ENCODE measurements around the gene NECTIN3. TPM values are rescaled to one million over a fixed set of nuclear protein-coding genes. Genes with fewer than 3 reads are reported as not detected.

The NECTIN3 gene, protein sequence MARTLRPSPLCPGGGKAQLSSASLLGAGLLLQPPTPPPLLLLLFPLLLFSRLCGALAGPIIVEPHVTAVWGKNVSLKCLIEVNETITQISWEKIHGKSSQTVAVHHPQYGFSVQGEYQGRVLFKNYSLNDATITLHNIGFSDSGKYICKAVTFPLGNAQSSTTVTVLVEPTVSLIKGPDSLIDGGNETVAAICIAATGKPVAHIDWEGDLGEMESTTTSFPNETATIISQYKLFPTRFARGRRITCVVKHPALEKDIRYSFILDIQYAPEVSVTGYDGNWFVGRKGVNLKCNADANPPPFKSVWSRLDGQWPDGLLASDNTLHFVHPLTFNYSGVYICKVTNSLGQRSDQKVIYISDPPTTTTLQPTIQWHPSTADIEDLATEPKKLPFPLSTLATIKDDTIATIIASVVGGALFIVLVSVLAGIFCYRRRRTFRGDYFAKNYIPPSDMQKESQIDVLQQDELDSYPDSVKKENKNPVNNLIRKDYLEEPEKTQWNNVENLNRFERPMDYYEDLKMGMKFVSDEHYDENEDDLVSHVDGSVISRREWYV
- 66.6 and 76.6 TPM in 2 replicates for total RNA-seq (2014; rRNA removed; shearing (Covaris generic))

DNA sequence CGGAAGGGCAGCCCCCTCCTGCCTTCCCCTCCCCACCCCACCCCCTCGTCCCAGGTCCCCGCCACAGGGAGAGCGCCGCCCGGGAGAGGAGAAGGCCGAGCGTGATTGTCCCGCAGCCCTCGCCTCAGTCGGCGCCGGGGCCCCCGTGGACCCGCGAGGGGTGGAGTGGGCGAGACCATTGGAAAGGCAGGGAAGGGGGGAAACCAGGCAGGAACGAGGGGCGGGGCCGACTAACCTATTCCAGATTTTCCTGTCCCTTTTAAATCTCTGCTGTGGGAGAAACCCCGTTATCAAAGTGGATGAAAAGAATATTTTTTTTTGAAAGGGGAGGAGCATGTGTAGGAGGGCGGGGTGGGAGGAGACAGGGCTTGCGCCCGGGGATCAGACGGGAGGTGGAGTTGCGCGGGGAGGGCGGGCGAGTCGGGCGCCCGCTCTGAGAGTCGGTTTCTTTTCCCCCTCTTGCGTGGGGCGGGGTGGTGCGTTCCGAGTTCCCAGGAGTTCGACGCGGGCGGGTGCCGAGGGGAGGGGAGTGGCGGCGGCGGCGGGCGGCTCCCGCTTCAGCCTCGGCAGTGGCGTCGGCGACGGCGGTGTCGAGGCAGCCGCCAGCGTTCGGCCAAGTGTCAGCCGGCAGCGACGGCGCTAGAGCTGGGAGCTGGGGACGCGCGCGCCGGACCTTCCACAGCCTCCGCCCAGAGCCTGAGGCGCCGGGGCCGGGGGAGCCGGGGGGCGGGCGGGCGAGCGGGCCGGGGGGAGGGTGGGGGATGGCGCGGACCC, at the start of gene NECTIN3:
Gene NECTIN3, plus strand, starts transcription at position 560 of the 774 bp plus-strand sequence. Its CDS starts 202 bp downstream, at position 762.
- DNase-seq (ENCODE audit: low read depth) = peak; percentile 99

DNA sequence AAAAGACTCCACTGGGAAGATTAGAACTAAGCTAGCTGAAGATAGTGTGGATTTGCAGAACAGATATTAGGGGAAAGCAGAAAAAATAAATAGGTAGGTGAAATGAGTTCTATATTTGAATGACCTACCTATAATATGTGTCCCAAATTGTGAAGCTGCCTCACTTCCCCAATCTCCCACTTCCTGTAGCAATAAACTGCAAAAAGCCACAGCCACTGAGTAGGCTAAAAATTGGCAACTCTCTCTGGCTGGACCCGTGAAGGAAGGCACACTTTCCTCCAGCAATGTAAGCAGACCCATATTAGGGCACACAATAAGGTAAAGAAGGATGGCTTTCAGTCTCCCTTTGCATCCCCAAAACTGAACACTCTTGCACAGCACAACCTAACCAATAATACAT, 43.7 kb upstream of the NECTIN3 start:
- no peak for DNase-seq (ENCODE audit: low read depth)

DNA sequence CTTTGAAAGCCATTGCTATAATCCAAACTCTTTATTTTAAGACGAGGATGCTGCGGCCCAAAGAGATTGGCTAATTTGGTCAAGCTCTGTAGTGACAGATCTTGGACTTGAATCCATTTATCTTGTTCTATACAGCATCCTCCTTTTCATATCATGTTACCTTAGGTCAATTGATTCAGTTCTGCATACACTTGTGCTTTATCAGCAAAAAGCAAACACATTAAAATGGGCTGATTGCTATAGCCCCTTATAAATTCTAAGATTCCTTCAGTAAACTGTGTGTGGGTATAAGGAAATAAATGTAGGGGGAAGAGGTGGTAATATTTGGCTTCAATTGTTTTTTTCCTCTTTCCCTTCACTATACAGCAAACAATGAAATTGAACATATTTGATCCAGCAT, 40.1 kb upstream of the NECTIN3 start:
- DNase-seq (ENCODE audit: low read depth) = no peak

DNA sequence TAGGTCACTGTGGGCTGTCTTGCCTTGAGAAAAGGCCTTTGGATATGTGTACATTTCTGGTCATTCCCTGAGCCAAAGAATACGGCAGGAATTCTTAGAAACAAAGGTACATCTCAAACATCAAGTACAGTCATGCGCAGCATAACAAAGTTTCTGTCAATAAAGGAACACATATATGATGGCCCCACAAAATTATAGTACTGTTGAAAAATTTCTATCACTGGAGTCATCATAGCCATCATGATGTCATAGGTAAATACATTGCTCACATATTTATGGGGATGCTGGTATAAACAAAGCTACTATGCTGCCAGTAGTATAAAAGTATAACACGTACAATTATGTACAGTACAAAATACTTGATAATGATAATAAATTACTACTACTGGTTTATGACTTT, 38.9 kb upstream of the NECTIN3 start:
- DNase-seq (ENCODE audit: low read depth) = no peak

DNA sequence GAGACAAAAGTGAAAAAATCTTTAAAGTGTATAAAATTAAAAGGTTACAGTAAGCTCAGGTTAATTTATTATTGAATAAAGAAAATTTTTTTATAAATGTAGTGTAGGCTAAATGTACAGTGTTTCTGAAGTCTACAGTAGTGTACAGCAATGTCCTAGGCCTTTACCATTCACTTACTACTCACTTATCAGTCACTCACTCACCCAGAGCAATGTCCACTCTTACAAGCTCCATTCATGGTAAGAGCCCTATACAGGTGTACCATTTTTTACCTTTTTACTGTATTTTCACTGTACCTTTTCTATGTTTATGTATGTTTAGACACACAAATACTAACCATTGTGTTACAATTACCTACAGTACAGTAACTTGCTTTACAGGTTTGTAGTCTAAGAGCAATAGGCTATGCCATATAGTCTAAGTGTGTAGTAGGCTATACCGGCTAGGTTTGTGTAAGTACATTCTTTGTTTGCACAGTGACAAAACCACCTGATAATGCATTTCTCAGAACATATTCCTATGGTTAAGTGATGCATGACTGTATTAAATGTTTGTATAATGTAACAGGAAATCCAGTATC, 38.1 kb upstream of the NECTIN3 start:
- DNase-seq (ENCODE audit: low read depth) = no peak

DNA sequence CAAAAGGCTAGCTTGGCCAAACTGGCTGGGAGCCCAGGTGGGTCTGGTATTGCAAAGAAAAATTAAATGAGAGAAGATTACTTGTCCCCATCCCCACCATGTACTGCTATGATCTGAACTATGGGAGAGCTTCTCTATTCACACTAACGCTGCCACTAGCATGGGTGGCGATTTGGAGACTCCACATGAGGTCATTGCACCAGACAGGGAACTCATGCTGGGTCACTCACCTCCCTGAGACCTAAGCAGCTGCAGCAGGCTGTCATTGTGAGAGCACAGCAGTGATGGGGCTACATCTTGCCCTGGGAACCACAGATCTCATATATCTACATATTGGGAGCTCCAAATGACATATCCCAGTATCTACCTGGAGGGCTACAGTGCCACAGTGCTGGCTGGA, 36.3 kb upstream of the NECTIN3 start:
- DNase-seq (ENCODE audit: low read depth) = no peak

DNA sequence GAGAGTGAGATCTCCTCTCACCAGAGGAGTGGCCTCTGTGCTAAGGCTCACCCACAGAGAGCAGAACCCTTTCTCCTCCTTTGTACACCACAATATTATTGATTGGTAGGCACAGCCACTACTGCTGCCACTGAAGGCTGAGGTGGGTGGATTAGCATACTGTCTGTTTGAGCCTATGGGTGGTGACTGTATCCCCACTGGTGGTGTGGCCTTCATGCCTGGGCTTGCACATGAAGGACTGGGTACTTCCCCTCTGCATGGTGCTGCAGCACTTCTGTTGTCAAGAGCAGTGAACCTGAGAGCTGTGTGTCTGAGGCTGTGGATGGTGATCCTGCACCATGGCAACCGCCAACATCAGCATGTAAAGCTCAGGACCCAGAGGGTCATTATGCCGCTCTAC, 35.7 kb upstream of the NECTIN3 start:
- no peak for DNase-seq (ENCODE audit: low read depth)

DNA sequence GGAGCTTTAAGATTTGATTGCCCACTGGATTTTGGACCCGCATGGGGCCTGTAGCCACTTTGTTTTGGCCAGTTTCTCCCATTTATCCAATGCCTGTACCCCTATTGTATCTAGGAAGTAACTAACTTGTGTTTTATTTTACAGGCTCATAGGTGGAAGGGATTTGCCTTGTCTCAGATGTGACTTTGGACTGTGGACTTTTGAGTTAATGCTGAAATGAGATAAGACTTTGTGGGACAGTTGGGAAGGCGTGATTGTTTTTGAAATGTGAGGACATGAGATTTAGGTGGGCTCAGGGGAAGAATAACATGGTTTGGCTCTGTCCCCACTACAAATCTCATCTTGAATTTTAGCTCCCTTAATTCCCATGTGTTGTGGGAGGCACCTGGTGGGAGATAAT, 30.7 kb upstream of the NECTIN3 start:
- DNase-seq (ENCODE audit: low read depth) = no peak

DNA sequence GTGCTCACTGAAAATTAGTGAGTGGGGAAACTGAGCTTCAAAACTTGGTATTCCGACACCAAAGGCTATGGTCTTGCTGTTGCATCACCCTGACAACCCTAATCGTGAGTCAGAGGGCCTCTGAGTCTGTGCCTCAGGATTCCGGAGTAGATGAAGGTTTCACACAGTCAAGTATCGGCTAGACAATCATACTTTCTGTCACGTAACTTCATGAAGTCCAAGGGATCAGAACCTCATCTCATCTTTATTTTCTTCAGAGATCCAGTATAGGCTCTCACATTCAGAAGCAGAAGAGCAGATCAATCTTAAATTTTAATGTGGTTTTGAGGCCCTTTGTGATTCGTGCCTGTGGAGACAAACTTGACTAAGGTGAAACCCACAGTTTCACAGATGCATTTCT, 26.1 kb upstream of the NECTIN3 start:
- DNase-seq (ENCODE audit: low read depth) = peak; percentile 13

DNA sequence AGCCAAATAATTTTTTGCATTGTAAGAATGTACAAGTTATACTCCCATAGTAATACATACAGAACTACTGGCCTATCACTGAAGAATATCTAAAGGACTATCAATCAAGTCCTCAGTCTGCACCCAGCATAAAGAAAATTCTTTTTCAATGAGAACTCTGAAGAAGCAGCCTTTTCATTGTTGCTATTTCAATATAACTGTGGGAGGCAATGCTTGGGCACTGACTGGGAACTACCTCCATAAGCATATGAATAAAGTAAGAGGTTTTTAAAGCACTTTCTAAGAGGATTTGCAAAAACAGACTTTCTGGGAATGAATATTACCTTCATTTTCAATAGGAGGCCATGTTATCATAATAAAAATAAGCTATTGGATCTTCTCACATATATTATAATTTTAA, 24.6 kb upstream of the NECTIN3 start:
- no peak for DNase-seq (ENCODE audit: low read depth)

DNA sequence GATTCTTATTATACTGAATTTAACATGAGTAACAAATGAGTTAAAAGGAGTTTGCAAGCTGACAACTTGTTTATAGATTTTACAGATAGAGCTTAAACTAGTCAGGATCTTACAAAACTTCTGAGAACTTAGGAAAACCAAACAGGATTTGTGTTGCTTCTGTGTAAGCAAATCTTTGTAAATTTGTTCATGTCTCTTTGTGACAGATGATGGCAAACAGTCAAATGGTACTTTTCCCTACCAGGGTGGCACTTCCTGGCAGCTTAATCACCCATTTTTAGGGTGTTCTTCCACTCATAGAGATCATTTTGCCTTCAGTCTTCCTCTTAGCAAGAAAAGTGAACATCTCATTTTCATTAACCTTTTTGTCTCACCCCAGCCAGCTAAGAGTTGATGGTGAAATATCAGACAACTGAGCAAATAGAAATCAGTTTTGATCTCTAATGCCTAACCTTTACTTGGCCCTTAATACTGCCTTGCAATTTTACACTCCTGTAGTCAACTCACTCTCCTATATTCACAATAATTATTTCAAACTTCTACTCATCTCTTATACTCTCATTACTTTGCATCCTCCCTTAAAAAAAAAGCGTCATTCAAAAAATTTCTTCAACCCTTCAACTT, 23.7 kb upstream of the NECTIN3 start:
- DNase-seq (ENCODE audit: low read depth) = no peak

DNA sequence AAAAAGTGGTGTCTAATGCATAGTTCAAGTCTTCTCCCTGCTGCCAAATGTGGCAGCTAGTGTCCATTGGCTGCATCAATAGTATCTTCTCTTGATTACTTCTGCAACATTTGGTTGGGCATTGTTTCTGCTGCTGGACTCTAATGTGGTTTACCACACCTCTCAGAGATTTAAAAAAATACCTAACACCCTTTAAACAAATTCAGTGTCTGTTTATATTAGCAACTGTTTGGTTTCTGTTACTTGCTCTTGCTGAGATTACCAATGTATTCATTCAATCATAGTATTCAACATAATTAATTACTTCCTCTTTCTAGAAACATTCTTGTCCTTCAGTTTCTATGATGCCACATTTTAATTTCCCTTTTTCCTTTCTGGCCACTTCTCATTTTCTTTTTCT, 20.3 kb upstream of the NECTIN3 start:
- DNase-seq (ENCODE audit: low read depth) = peak; percentile 6

DNA sequence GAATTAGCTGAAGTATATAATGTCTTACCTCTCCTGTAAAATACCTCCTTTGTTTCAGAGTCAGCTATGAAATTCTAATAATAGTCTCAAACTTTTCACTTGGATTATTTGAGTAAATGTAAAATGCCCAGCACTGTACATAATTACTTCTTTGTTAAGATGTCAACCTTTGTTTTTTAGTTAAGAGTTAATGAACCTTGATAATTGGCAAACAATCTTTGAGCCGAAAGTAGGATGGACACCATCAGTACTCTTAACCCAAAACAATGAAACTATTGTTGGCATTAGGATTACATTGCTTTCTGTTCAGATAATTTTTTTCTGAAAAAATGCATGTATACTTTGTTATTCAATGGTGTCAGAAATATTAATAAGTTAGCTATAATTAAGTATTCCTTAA, 3.0 kb upstream of the NECTIN3 start:
- DNase-seq (ENCODE audit: low read depth) = no peak

DNA sequence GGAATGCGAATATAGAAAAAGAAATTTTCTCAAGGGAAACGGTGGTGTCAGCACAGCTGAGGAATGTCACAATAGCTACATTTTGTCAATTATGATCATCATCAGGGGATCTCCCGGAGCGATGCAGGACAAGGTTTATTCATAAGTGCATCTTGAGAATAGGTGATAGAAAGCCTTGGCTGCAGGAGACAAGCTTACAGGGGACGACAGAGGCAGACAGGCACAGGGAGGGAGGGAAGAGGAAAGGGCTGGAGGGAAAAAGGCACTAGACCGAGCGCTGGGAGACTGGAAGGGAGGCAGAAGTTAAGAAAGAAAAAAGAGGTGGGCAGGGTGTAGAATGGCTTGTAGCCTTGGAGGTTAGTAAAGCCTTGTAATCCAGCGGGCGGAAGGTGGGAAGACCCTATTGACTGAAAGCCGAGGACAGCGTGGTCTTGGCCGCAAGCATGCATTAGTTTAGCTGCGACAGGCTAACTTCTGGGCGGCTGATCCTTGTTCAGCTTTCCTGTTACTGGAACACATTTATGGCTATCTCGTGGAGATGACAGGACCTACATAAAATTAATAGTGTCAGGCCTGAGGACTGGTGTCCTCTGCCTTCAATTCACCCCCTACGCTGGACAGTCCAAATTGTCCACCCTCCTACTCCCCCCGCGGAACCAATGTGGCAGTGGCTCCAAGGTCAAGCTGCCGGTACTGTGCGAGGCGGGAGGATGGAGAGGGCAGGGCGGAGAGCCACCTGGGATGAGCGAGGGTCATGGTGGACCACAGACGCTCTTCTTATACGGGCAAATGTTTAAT, 1.4 kb upstream of the NECTIN3 start:
- DNase-seq (ENCODE audit: low read depth) = peak; percentile 38

DNA sequence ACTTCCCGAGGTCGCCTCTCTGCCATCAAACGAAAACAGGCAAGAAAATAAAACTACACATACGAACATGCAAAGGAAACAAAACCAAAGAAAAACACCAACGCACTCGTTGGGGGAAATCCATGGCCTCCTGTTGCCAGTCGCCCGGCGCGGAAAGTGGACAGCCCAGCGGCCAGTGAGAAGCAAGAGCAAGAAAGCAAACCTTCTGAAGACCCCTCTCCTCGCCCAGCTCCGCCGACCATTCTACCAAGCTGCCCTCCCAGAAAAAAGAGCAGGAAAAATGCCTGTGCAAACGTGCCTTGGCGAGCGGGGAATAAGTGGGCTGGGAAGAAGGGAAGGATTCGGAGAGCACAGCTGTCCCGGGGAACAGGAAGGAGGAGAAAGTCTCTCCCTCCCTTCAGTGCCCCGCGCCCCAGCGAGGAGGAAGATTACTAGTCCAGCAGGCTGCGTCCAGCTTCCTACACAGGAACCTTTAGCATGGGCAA, 802 bp upstream of the NECTIN3 start:
- DNase-seq (ENCODE audit: low read depth) = no peak

DNA sequence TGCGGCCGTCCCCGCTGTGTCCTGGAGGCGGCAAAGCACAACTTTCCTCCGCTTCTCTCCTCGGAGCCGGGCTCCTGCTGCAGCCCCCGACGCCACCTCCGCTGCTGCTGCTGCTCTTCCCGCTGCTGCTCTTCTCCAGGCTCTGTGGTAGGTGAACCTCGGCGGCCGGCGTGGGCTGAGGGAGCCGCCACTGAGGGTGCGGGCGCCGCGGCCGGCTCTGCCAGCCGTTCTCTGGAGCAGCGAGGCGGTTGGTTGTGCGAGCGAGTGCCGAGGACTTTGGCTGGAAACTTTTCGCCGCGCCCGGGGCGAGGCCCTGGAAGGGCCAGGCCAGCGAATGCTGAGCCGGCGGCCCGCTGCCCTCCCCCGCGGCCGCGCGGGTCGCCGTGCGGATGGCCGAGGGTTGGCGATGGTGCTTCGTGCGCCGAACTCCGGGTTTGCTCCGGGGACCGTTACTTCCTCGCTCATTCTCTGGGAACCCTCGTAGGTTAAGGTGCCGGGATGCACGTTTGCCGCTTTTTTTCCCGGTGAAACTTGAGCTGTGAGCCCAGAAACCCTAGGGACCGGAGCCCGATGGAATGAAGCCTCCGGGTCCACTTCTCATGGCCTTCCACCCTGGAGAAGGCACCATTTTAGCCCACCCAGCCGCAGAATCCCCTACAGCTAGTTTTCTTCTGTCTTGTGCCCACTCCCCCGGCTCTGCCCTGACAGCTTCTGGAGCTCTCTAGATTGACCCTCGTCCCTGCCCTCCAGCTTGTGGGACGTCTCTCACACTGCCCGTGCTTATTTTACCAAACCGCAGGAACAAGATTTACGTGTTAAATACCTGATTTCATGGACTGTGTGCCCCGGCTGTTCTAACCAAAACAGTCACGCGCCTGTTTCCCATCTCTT, 660 bp downstream of the NECTIN3 start:
- DNase-seq (ENCODE audit: low read depth) = peak; percentile 61

DNA sequence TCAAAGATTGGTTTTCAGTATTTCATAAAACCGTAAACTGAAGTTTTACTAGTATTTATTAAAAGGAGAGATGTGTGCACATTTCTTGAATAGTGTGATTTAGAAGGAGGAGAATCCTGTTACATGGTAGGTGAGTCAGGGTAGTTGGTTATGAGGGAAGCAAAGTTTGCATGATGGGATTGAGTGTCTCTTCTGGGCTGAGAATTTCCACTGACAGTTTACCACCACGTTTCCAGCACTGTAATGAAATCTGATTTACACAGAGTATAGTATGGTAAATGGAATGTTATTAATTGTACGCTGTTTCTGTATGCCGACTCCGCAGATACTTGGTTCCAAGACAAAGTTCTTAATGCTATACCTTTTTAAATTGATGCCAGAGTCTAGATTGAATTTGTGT, 1.6 kb downstream of the NECTIN3 start:
- peak; percentile 63 for DNase-seq (ENCODE audit: low read depth)

DNA sequence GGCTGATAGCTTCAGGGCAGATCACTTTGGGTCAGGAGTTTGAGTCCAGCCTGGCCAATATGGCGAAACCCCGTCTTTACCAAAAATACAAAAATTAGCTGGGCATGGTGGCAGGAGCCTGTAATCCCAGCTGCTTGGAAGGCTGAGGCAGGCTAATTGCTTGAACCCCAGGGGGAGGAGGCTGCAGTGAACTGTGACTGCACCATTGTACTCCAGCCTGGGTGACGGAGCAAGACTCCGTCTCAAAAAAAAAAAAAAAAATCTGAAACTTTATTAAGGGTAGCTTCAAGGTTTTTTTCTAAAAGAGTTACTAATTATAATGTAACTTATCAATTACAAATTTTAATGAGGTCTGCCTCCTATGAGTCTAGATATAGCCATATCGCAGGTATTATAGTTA, 5.1 kb downstream of the NECTIN3 start:
- DNase-seq (ENCODE audit: low read depth) = no peak

DNA sequence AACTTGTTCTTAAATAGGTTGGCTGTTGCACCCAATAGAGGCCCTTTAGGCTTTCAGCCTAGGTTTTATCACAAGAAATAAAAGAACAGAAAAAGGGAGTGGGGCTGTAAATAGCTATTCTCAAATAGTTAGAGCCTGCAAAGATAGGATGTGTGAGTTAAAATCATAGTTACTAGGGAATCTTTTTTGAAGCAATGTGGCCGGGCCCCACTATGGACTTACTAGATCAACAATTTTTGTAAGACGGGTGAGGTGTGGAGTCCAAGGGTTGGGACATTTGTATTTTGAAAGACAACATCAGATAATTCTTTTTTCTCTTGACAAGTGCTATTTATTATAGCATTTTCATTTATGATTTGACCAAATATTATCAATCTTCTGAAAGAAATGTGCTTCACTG, 5.8 kb downstream of the NECTIN3 start:
- no peak for DNase-seq (ENCODE audit: low read depth)

DNA sequence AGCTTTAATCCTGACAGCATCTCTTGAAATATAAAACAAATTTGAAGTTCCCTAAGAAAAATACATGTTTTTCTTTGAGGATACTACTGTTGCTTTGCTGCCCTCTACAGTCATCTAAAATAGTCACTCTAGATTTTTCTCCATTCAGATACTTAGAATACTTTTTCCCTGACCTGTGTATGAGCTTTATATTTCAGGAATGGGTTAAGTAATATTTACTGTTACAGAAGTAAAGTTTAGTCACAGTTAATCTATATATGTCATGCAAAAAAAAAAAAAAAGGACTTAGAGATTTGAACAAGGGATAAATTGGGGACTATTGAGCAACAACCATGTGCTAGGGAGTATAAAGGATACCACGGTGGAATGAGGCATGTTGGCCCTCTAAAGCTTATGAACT, 8.8 kb downstream of the NECTIN3 start:
- DNase-seq (ENCODE audit: low read depth) = peak; percentile 55

Data from M059J (cell line).